Neuronal stem cell (in vitro differentiated cells): ENCODE results near the gene PRRX2.

ENCODE experiments used
- DNase-seq: peaks from one replicate; pipeline ENCODE4 v3.0.0-alpha.2; 2013; ENCODE audit warnings: low spot score
- H2AFZ ChIP-seq: one replicate; pipeline ENCODE4 v1.6.1; 2013; ENCODE audit warnings: mild to moderate bottlenecking, low read length, inconsistent platforms
- H2AK5ac ChIP-seq: 2 replicates; pipeline ENCODE4 v1.6.1; 2013; ENCODE audit warnings: low read depth, mild to moderate bottlenecking, inconsistent platforms, low read length, moderate library complexity, mixed read lengths
- H2BK120ac ChIP-seq: 2 replicates; pipeline ENCODE4 v1.6.1; 2013; ENCODE audit warnings: low read depth, mild to moderate bottlenecking, inconsistent platforms, low read length, moderate library complexity, mixed read lengths
- H2BK12ac ChIP-seq: one replicate; pipeline ENCODE4 v1.6.1; 2013; ENCODE audit warnings: low read length, inconsistent platforms
- H2BK15ac ChIP-seq: 2 replicates; pipeline ENCODE4 v1.6.1; 2013; ENCODE audit warnings: mild to moderate bottlenecking, low read length, inconsistent platforms, mixed read lengths
- H2BK5ac ChIP-seq: one replicate; pipeline ENCODE4 v1.6.1; 2013; ENCODE audit warnings: inconsistent platforms, mild to moderate bottlenecking, low read length, moderate library complexity
- H3K14ac ChIP-seq: one replicate; pipeline ENCODE4 v1.6.1; 2013; ENCODE audit warnings: low read length, inconsistent platforms
- H3K18ac ChIP-seq: 2 replicates; pipeline ENCODE4 v1.6.1; 2013; ENCODE audit warnings: low read length, inconsistent platforms
- H3K23ac ChIP-seq: 2 replicates; pipeline ENCODE4 v1.6.1; 2013; ENCODE audit warnings: low read depth, mild to moderate bottlenecking, mixed read lengths, low read length, inconsistent platforms; ENCODE audit not compliant: poor library complexity
- H3K27ac ChIP-seq: replicated peaks from 3 replicates; pipeline ENCODE4 v1.5.1; 2013; ENCODE audit warnings: low read length, inconsistent platforms
- H3K27me3 ChIP-seq, 3 experiments: 2 replicates each; pipeline ENCODE4 v1.6.1; 2013; ENCODE audit warnings: low read length in 3 of 3, mild to moderate bottlenecking in 2 of 3, inconsistent platforms in 1 of 3, low read depth in 1 of 3, mixed read lengths in 1 of 3, moderate library complexity in 1 of 3; ENCODE audit not compliant: control insufficient read depth in 3 of 3, insufficient read depth in 3 of 3
- H3K36me3 ChIP-seq, 2 donors: replicated peaks in 1 of 2; 2 replicates each; pipeline ENCODE4 v1.6.1; 2013; ENCODE audit warnings: low read length in 2 of 2; ENCODE audit not compliant: control insufficient read depth in 2 of 2, insufficient read depth in 2 of 2
- H3K4ac ChIP-seq: 2 replicates; pipeline ENCODE4 v1.6.1; 2013; ENCODE audit warnings: inconsistent platforms, mild to moderate bottlenecking, low read length, moderate library complexity
- H3K4me1 ChIP-seq, 2 donors: 1 replicate in 1 of 2; 2 replicates in 1 of 2; pipeline ENCODE4 v1.6.1; 2013; ENCODE audit warnings: low read length in 2 of 2, low read depth in 1 of 2; ENCODE audit not compliant: control insufficient read depth in 2 of 2, insufficient read depth in 1 of 2
- H3K4me2 ChIP-seq: one replicate; pipeline ENCODE4 v1.6.1; 2013; ENCODE audit warnings: mild to moderate bottlenecking, low read length, inconsistent platforms; ENCODE audit not compliant: insufficient read depth, poor library complexity, severe bottlenecking
- H3K4me3 ChIP-seq, 2 donors: 2 replicates each; pipeline ENCODE4 v1.5.1; 2013; ENCODE audit warnings: low read length in 2 of 2, mild to moderate bottlenecking in 2 of 2, inconsistent platforms in 1 of 2, moderate library complexity in 1 of 2
- H3K79me1 ChIP-seq: one replicate; pipeline ENCODE4 v1.6.1; 2013; ENCODE audit warnings: low read depth, mild to moderate bottlenecking, inconsistent platforms, low read length, moderate library complexity
- H3K9ac ChIP-seq: one replicate; pipeline ENCODE4 v1.6.1; 2013; ENCODE audit warnings: mild to moderate bottlenecking, low read depth, low read length, inconsistent platforms; ENCODE audit not compliant: poor library complexity
- H3K9me3 ChIP-seq, 2 donors: replicated peaks in 1 of 2; 2 replicates each; pipeline versions ENCODE3 to v1.6.1; 2013; ENCODE audit warnings: low read length in 2 of 2, mild to moderate bottlenecking in 2 of 2, inconsistent platforms in 1 of 2, low read depth in 1 of 2, mixed read lengths in 1 of 2, moderate library complexity in 1 of 2; ENCODE audit not compliant: control insufficient read depth in 2 of 2, insufficient read depth in 1 of 2
- H4K8ac ChIP-seq: one replicate; pipeline ENCODE4 v1.6.1; 2013; ENCODE audit warnings: low read depth, mild to moderate bottlenecking, inconsistent platforms, low read length, moderate library complexity
- H4K91ac ChIP-seq: one replicate; pipeline ENCODE4 v1.6.1; 2013; ENCODE audit warnings: low read length, low read depth, mild to moderate bottlenecking, inconsistent platforms; ENCODE audit not compliant: poor library complexity
- WGBS, 2 donors: extraction: QIAGEN DNeasy Blood & Tissue Kit; methylation state at CpG; one replicate each; pipeline ENCODE4 v1.1.7; 2013; ENCODE audit warnings: missing lambda C conversion rate in 2 of 2, mixed read lengths in 1 of 2; ENCODE audit not compliant: insufficient read length in 2 of 2, insufficient replicate concordance in 1 of 2; ENCODE audit errors: extremely low coverage in 2 of 2; 5-methylcytosine and 5-hydroxymethylcytosine counted together

PRRX2 gene

DNA sequence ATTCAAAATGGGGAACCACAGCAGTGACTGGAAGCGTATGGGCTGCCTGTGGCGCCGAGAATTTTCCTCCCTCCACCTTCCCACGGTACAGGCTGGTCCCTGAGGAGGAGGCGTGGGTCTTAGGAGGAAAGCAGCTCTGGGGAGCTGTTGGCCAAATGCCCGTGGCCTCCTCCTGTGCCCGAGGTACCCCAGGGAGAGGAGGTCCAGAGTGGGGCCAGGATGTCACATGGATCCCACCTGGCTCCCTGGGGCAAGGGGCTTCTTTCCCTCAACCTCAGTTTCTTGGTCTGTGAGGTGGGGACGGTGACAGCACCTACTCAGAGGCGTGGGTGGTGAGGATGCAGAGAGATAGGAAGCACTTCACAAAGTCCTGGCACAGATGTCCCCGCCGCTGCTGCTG is 16.5 kb downstream of the PRRX2 start:
- DNase-seq = no peak
- H3K36me3 ChIP-seq = no peaks in the 10 kb centered on the region
- H3K4ac ChIP-seq = no peak overlapping the region
- H3K14ac ChIP-seq = no peak overlapping the region
- H4K91ac ChIP-seq = no peak overlapping the region
- no peaks in the 10 kb centered on the region for H3K9me3 ChIP-seq
- H2BK15ac ChIP-seq = no peak overlapping the region
- H2BK12ac ChIP-seq = no peak overlapping the region
- peak overlapping the region; percentile 21 for H3K9ac ChIP-seq
- no peak overlapping the region for H2BK120ac ChIP-seq
- H3K27me3 ChIP-seq = peaks cover 0 to 47% (median 0%) of the 10 kb centered on the region in 3 experiments
- no CpG with 5 or more reads among the region's 11 CpGs for WGBS, 2 donors
- no peak overlapping the region for H3K27ac ChIP-seq
- H3K18ac ChIP-seq = peak overlapping the region; percentile 57
- peaks cover 0 to 6% of the 10 kb centered on the region in 2 donors for H3K4me1 ChIP-seq
- H3K23ac ChIP-seq = no peak overlapping the region
- H2AFZ ChIP-seq = no peak overlapping the region
- no peak overlapping the region for H2BK5ac ChIP-seq
- no peak overlapping the region for H3K4me3 ChIP-seq
- no peak overlapping the region for H2AK5ac ChIP-seq
- peaks cover 6% of the 10 kb centered on the region for H3K79me1 ChIP-seq
- H4K8ac ChIP-seq = no peak overlapping the region
- H3K4me2 ChIP-seq = no peak overlapping the region

GRCh38 chr9:129682381-129682780 is 16.9 kb downstream of the PRRX2 start:
- DNase-seq = no peak

GRCh38 chr9:129685220-129685932 is 19.9 kb downstream of the PRRX2 start:
- H2BK120ac ChIP-seq = no peak overlapping the region
- peaks cover 2% of the 10 kb centered on the region for H3K79me1 ChIP-seq
- H4K91ac ChIP-seq = peak overlapping the region; percentile 9
- no peak overlapping the region for H3K4ac ChIP-seq
- no CpG with 5 or more reads among the region's 15 CpGs for WGBS, 2 donors
- H3K9ac ChIP-seq = no peak overlapping the region
- H3K27me3 ChIP-seq = peaks cover 0 to 27% (median 0%) of the 10 kb centered on the region in 3 experiments
- no peak overlapping the region for H3K4me2 ChIP-seq
- peak overlapping the region; percentile 95 for H2BK15ac ChIP-seq
- peak overlapping the region; percentile 93 for H2AK5ac ChIP-seq
- H3K36me3 ChIP-seq = no peaks in the 10 kb centered on the region
- no peak overlapping the region for H2AFZ ChIP-seq
- no peak overlapping the region for H4K8ac ChIP-seq
- H3K4me3 ChIP-seq = no peak overlapping the region
- no peak overlapping the region for H3K14ac ChIP-seq
- no peak overlapping the region for H2BK5ac ChIP-seq
- no peak for DNase-seq
- no peaks in the 10 kb centered on the region for H3K4me1 ChIP-seq
- H3K9me3 ChIP-seq = no peaks in the 10 kb centered on the region
- H3K27ac ChIP-seq = no peak overlapping the region
- H3K18ac ChIP-seq = peak overlapping the region; percentile 72
- H2BK12ac ChIP-seq = no peak overlapping the region
- H3K23ac ChIP-seq = peak overlapping the region; percentile 52

More at GRCh38 chr9:129682381-129682780, 16.9 kb downstream of the PRRX2 start:
- Histone ChIP-seq H2BK12ac (no peak overlapping the region), H2AFZ (no peak overlapping the region), H2AK5ac (no peak overlapping the region), H3K4me3 (no peak overlapping the region), H2BK5ac (no peak overlapping the region), H3K4me1 (peaks cover 0 to 3% of the 10 kb centered on the region in 2 donors), H4K91ac (no peak overlapping the region), H3K9ac (no peak overlapping the region), H2BK15ac (no peak overlapping the region), H3K27ac (no peak overlapping the region), H3K18ac (peak overlapping the region; percentile 28), H3K9me3 (no peaks in the 10 kb centered on the region), H3K4ac (no peak overlapping the region), H3K36me3 (no peaks in the 10 kb centered on the region), H2BK120ac (no peak overlapping the region), H3K4me2 (no peak overlapping the region), H3K27me3 (peaks cover 0 to 43% (median 0%) of the 10 kb centered on the region in 3 experiments), H3K23ac (no peak overlapping the region), H4K8ac (no peak overlapping the region), H3K14ac (no peak overlapping the region), H3K79me1 (peaks cover 6% of the 10 kb centered on the region)
- WGBS, 2 donors = no CpG with 5 or more reads among the region's 7 CpGs

GRCh38 chr9:129685933-129686259 is 20.4 kb downstream of the PRRX2 start:
- Histone ChIP-seq H2AK5ac (no peak overlapping the region), H3K4me2 (no peak overlapping the region), H4K8ac (no peak overlapping the region), H3K9ac (no peak overlapping the region), H2BK5ac (no peak overlapping the region), H2BK15ac (no peak overlapping the region), H3K18ac (peak overlapping the region; percentile 71), H3K14ac (no peak overlapping the region), H3K4me3 (no peak overlapping the region), H2BK12ac (no peak overlapping the region), H3K79me1 (peaks cover 2% of the 10 kb centered on the region), H3K9me3 (no peaks in the 10 kb centered on the region), H3K36me3 (no peaks in the 10 kb centered on the region), H3K27ac (no peak overlapping the region), H4K91ac (peak overlapping the region; percentile 9), H3K4me1 (no peaks in the 10 kb centered on the region), H3K27me3 (peaks cover 0 to 22% (median 0%) of the 10 kb centered on the region in 3 experiments), H3K23ac (no peak overlapping the region), H2AFZ (no peak overlapping the region), H3K4ac (no peak overlapping the region), H2BK120ac (no peak overlapping the region)
- WGBS, 2 donors = no CpG with 5 or more reads among the region's 3 CpGs
- no peak for DNase-seq
